ENCODE results near the gene BST2. TPM values are rescaled to one million over a fixed set of nuclear protein-coding genes. Genes with fewer than 3 reads are reported as not detected.
"Not testable (repeated sequence)": the region's sequence is repeated elsewhere in the genome, so short reads cannot be mapped to it uniquely, and the experiment has no call there.

Gene BST2
- total and polyA plus RNA-seq, 7 experiments from 2014 or later: 29.9 to 221 (median 63.0) TPM

GRCh38 chr19:17365361-17365760 is 40.1 kb downstream of the BST2 start:
- H3K4me3 ChIP-seq (ENCODE audit: low read length): no peak overlapping the region
- H3K27me3 ChIP-seq (ENCODE audit: control insufficient read depth in 2 of 2, insufficient read depth in 2 of 2, low read length in 2 of 2): no peaks in the 10 kb centered on the region
- Mint-ChIP-seq H3K9me3 (peaks cover 0 to 3% (median 0%) of the 10 kb centered on the region in 11 donors), H3K4me3 (no peak overlapping the region), H3K36me3 (peaks cover 0 to 3% (median 0%) of the 10 kb centered on the region in 5 donors), H3K27me3 (peaks cover 0 to 16% (median 8%) of the 10 kb centered on the region in 5 donors), H3K27ac (no peak overlapping the region), H3K4me1 (peaks cover 0 to 5% (median 0%) of the 10 kb centered on the region in 7 donors)
- H3K27ac ChIP-seq (ENCODE audit: low read depth, low read length): no peak overlapping the region
- H3K36me3 ChIP-seq (ENCODE audit: control insufficient read depth in 2 of 3, insufficient read depth in 3 of 3, low read length in 3 of 3): no peaks in the 10 kb centered on the region
- no peak for ATAC-seq
- H3K9me3 ChIP-seq (ENCODE audit: control insufficient read depth in 2 of 3, low read length in 3 of 3): no peaks in the 10 kb centered on the region
- DNase-seq: no peak
- H3K4me1 ChIP-seq (ENCODE audit: control insufficient read depth in 2 of 2, insufficient read depth in 2 of 2, low read length in 2 of 2): no peaks in the 10 kb centered on the region
- intact Hi-C loops (cut with micrococcal nuclease): no loop called here
- CTCF ChIA-PET: no interaction called here
- POLR2A ChIA-PET: no interaction called here

DNA sequence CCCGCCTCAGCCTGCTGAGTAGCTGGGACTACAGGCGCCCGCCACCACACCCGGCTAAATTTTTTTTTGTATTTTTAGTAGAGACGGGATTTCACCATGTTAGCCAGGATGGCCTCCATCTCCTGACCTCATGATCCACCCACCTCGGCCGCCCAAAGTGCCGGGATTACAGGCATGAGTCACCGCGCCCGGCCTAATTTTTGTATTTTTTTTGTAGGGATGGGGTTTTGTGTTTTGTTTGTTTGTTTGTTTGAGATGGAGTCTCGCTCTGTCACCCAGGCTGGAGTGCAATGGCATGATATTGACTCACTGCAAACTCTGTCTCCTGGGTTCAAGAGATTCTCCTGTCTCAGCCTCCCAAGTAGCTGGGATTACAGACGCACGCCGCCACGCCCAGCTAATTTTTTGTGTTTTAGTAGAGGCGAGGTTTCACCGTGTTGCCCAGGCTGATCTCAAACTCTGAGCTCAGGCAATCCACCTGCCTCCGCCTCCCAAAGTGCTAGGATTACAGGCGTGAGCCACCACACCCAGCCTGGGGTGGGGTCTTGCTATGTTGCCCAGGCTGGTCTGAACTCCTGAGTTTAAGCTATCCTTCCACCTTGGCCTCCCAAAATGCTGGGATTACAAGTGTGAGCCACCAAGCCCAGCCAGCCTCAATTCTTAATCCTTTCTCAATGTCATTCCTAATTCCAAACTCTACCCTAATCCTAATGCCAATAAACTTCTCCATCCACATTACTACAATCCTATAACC is 41.4 kb downstream of the BST2 start:
- not testable (repeated sequence) for H3K27ac Mint-ChIP-seq

DNA sequence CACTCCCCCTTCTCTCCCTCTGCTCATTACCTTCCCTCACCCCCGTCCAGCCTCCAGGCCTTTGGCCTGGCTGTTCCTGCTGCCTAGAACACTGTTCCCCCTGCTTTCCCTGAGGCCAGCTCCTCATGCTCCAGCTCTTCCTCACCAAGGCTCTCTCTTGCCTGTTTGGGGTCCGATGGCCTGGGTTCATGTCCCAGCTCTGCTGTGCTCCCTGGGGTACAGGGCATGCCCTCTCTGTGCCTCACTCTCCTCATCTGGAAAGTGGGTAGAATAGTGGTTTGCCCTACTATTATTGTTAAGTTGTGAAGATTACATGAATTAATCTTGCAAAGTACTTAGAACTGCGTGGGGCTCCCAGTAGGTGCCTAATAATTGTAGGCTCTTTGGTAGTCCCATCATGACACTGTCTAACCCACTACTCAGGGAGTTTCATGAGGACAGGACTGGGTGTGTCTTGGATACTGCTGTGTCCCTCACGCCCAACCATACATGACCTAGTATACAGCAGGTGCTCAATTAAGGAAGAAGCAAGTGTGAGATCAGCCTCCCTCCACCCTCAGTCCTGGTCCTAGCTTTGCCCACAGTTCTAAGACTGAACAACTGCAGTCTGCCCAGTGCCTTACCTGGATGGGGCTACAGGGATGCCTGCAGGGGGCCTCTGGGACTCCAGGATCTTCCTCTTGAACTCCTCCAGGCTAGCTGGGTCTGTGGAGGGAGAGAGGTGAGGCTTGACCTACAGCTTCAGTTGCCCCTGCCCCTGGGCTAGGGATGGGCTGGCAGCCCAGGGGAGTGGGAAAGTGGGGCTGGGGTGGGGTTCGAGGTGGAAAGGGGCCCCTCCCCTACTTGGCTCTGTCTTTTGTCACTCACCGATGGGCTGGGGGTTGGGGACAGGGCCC is 45.3 kb downstream of the BST2 start:
- intact Hi-C loops (cut with micrococcal nuclease): no loop called here
- peaks cover 0 to 3% (median 0%) of the 10 kb centered on the region in 11 donors for H3K9me3 Mint-ChIP-seq
- no peaks in the 10 kb centered on the region for H3K36me3 Mint-ChIP-seq
- DNase-seq (no peak), ATAC-seq (no peak)
- peaks cover 0 to 2% (median 0%) of the 10 kb centered on the region in 7 donors for H3K4me1 Mint-ChIP-seq
- no peak overlapping the region for H3K4me3 Mint-ChIP-seq
- ChIA-PET POLR2A (no interaction called here), CTCF (no interaction called here)
- no peak overlapping the region for H3K4me3 ChIP-seq (ENCODE audit: low read length)
- peaks cover 0 to 5% (median 2%) of the 10 kb centered on the region in 5 donors for H3K27me3 Mint-ChIP-seq
- no peaks in the 10 kb centered on the region for H3K9me3 ChIP-seq (ENCODE audit: control insufficient read depth in 2 of 3, low read length in 3 of 3)
- H3K27ac ChIP-seq (ENCODE audit: low read depth, low read length): no peak overlapping the region
- H3K27ac Mint-ChIP-seq: no peak overlapping the region
- no peaks in the 10 kb centered on the region for H3K36me3 ChIP-seq (ENCODE audit: control insufficient read depth in 2 of 3, insufficient read depth in 3 of 3, low read length in 3 of 3)
- H3K4me1 ChIP-seq (ENCODE audit: control insufficient read depth in 2 of 2, insufficient read depth in 2 of 2, low read length in 2 of 2): no peaks in the 10 kb centered on the region
- no peaks in the 10 kb centered on the region for H3K27me3 ChIP-seq (ENCODE audit: control insufficient read depth in 2 of 2, insufficient read depth in 2 of 2, low read length in 2 of 2)

More for the DNA sequence above, 41.4 kb downstream of the BST2 start:
- H3K27ac ChIP-seq (ENCODE audit: low read depth, low read length); H3K4me3 ChIP-seq (ENCODE audit: low read length); intact Hi-C loops (cut with micrococcal nuclease); POLR2A ChIA-PET; DNase-seq; H3K9me3 ChIP-seq (ENCODE audit: control insufficient read depth in 2 of 3, low read length in 3 of 3); H3K36me3 Mint-ChIP-seq; H3K36me3 ChIP-seq (ENCODE audit: control insufficient read depth in 2 of 3, insufficient read depth in 3 of 3, low read length in 3 of 3); H3K9me3 Mint-ChIP-seq; H3K4me1 ChIP-seq (ENCODE audit: control insufficient read depth in 2 of 2, insufficient read depth in 2 of 2, low read length in 2 of 2); H3K27me3 ChIP-seq (ENCODE audit: control insufficient read depth in 2 of 2, insufficient read depth in 2 of 2, low read length in 2 of 2); H3K4me1 Mint-ChIP-seq; ATAC-seq; H3K4me3 Mint-ChIP-seq: not testable (repeated sequence)
- CTCF ChIA-PET: interaction anchor here (0.6 kb wide), 1 partner anchor 1484 kb away, joined by 4 read pairs; no protein-coding TSS in a partner anchor
- peaks cover 0 to 12% (median 4%) of the 10 kb centered on the region in 5 donors for H3K27me3 Mint-ChIP-seq

DNA sequence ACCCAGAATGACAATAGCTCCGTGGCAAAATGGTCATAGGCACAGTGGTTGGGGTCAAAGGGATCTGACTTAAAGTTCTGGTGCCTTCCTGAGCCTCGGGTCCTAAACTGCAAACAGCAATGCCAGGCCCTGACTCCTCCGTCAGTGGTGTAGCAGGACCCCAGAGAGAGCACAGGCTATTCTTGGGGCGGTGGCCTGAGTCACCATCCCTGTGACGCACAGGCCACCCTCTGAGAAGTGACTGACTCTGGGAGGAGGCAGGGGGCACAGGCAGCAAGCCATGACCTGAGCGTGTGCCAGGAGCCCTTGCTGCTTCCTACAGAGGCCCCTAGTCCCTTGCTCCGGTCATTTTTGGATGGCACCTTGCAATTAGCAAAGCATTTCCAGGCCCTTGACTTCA is 47.0 kb downstream of the BST2 start:
- DNase-seq: no peak
- no peak overlapping the region for H3K27ac ChIP-seq (ENCODE audit: low read depth, low read length)
- H3K27me3 ChIP-seq (ENCODE audit: control insufficient read depth in 2 of 2, insufficient read depth in 2 of 2, low read length in 2 of 2): no peaks in the 10 kb centered on the region
- no peaks in the 10 kb centered on the region for H3K36me3 ChIP-seq (ENCODE audit: control insufficient read depth in 2 of 3, insufficient read depth in 3 of 3, low read length in 3 of 3)
- H3K4me1 ChIP-seq (ENCODE audit: control insufficient read depth in 2 of 2, insufficient read depth in 2 of 2, low read length in 2 of 2): no peaks in the 10 kb centered on the region
- POLR2A ChIA-PET: no interaction called here
- Mint-ChIP-seq H3K36me3 (no peaks in the 10 kb centered on the region), H3K9me3 (no peaks in the 10 kb centered on the region), H3K4me3 (no peak overlapping the region), H3K4me1 (peaks cover 0 to 2% (median 0%) of the 10 kb centered on the region in 7 donors), H3K27ac (no peak overlapping the region), H3K27me3 (peaks cover 0 to 8% (median 0%) of the 10 kb centered on the region in 5 donors)
- CTCF ChIA-PET: interaction anchor here (0.6 kb wide), 1 partner anchor 69 kb away, joined by 4 read pairs; no protein-coding TSS in a partner anchor
- no peak for ATAC-seq
- no peaks in the 10 kb centered on the region for H3K9me3 ChIP-seq (ENCODE audit: control insufficient read depth in 2 of 3, low read length in 3 of 3)
- H3K4me3 ChIP-seq (ENCODE audit: low read length): no peak overlapping the region
- intact Hi-C loops (cut with micrococcal nuclease): no loop called here

- Histone ChIP-seq H3K9me3 (ENCODE audit: control insufficient read depth in 2 of 3, low read length in 3 of 3) (no peaks in the 10 kb centered on the region), H3K27me3 (ENCODE audit: control insufficient read depth in 2 of 2, insufficient read depth in 2 of 2, low read length in 2 of 2) (no peaks in the 10 kb centered on the region), H3K4me3 (ENCODE audit: low read length) (no peak overlapping the region), H3K4me1 (ENCODE audit: control insufficient read depth in 2 of 2, insufficient read depth in 2 of 2, low read length in 2 of 2) (no peaks in the 10 kb centered on the region), H3K27ac (ENCODE audit: low read depth, low read length) (no peak overlapping the region), H3K36me3 (ENCODE audit: control insufficient read depth in 2 of 3, insufficient read depth in 3 of 3, low read length in 3 of 3) (no peaks in the 10 kb centered on the region)
- CTCF ChIA-PET: no interaction called here
- intact Hi-C loops (cut with micrococcal nuclease): no loop called here
- ATAC-seq (no peak), DNase-seq (no peak)
- Mint-ChIP-seq H3K36me3 (no peaks in the 10 kb centered on the region), H3K4me1 (peaks cover 0 to 2% (median 0%) of the 10 kb centered on the region in 7 donors), H3K9me3 (no peaks in the 10 kb centered on the region), H3K27me3 (peaks cover 0 to 12% (median 0%) of the 10 kb centered on the region in 5 donors), H3K4me3 (no peak overlapping the region), H3K27ac (no peak overlapping the region)
- POLR2A ChIA-PET: interaction anchor here (0.9 kb wide), 1 partner anchor 10 kb away, joined by 3 read pairs; no protein-coding TSS in a partner anchor
These were observed 47.7 kb downstream of the BST2 start for GRCh38 chr19:17357724-17358123.

GRCh38 chr19:17357078-17357666 is 48.3 kb downstream of the BST2 start:
- Mint-ChIP-seq H3K36me3 (no peaks in the 10 kb centered on the region), H3K27ac (no peak overlapping the region), H3K27me3 (peaks cover 0 to 12% (median under 1%) of the 10 kb centered on the region in 5 donors), H3K4me3 (no peak overlapping the region), H3K9me3 (no peaks in the 10 kb centered on the region), H3K4me1 (no peaks in the 10 kb centered on the region)
- intact Hi-C loops (cut with micrococcal nuclease): no loop called here
- POLR2A ChIA-PET: interaction anchor here (0.9 kb wide), 1 partner anchor 10 kb away, joined by 3 read pairs; no protein-coding TSS in a partner anchor
- Histone ChIP-seq H3K36me3 (ENCODE audit: control insufficient read depth in 2 of 3, insufficient read depth in 3 of 3, low read length in 3 of 3) (no peaks in the 10 kb centered on the region), H3K27ac (ENCODE audit: low read depth, low read length) (no peak overlapping the region), H3K4me3 (ENCODE audit: low read length) (no peak overlapping the region), H3K9me3 (ENCODE audit: control insufficient read depth in 2 of 3, low read length in 3 of 3) (no peaks in the 10 kb centered on the region), H3K4me1 (ENCODE audit: control insufficient read depth in 2 of 2, insufficient read depth in 2 of 2, low read length in 2 of 2) (no peaks in the 10 kb centered on the region), H3K27me3 (ENCODE audit: control insufficient read depth in 2 of 2, insufficient read depth in 2 of 2, low read length in 2 of 2) (no peaks in the 10 kb centered on the region)
- ATAC-seq (no peak), DNase-seq (no peak)
- CTCF ChIA-PET: no interaction called here
